NB4 (cell line): ENCODE measurements around the gene SERPINA3.

Experiments
- CTCF ChIP-seq: IDR thresholded peaks from one replicate; pipeline ENCODE4 v1.5.1; 2012; ENCODE audit warnings: low read depth, low read length
- MYC ChIP-seq: IDR thresholded peaks from 2 replicates; pipeline ENCODE4 v1.6.1; 2011; ENCODE audit warnings: low read depth, low read length
- POLR2A ChIP-seq: IDR thresholded peaks from 2 replicates; pipeline ENCODE4 v1.6.1; 2011; ENCODE audit warnings: mild to moderate bottlenecking; ENCODE audit not compliant: insufficient read length; ENCODE audit errors: extremely low read depth
- TF ChIP-seq, protein P1 (sequence below): IDR thresholded peaks from 2 replicates; pipeline ENCODE4 v1.6.1; 2011; ENCODE audit warnings: low read depth, low read length

DNA sequence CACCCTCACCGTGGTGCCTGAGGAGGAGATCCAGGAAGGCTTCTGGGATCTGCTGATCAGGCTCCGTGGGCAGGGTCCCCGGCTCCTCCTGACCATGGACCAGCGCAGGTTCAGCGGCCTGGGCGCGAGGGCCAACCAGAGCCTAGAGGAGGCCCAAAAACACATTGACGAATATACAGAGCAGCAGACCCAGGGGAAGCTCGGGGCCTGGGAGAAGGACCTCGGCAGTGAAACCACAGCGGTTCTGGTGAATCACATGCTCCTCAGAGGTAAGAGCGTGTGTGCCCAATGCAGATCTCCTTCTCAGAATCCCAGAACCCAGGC, 29.4 kb downstream of the SERPINA3 start:
- TF ChIP-seq CTCF = no peak
- no peak for TF ChIP-seq POLR2A
- TF ChIP-seq, protein P1, sequence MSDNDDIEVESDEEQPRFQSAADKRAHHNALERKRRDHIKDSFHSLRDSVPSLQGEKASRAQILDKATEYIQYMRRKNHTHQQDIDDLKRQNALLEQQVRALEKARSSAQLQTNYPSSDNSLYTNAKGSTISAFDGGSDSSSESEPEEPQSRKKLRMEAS = no peak
- TF ChIP-seq MYC = no peak
